ENCODE results near the gene CDYL2. TPM values are rescaled to one million over a fixed set of nuclear protein-coding genes. Genes with fewer than 3 reads are reported as not detected.

Gene CDYL2
- total RNA-seq, 2 experiments from 2014 or later: 54.6 to 60.2 TPM

DNA sequence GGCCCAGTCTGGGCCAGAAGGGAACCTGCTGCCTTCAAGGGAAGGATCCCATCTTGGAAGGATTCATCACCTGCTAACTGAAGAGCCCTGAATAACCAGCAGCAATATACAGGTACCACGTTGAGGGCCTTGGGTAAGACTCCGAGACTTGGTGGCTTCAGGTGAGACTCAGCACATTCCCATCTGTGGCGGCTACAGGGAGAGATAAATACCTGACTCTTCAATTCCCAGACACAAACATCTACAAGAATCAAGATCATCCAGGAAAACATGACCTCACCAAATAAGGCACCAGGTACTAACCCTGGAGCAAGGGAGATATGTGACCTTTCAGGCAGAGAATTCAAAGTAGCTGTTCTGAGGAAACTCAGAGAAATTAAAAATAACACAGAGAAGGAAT, 164.1 kb downstream of the CDYL2 start:
- ChIA-PET CTCF (no interaction called here), POLR2A (no interaction called here)
- H3K9me3 Mint-ChIP-seq: peaks cover 18% of the 10 kb centered on the region
- DNase-seq: no peak
- H3K36me3 Mint-ChIP-seq (ENCODE audit: low read depth): peaks cover 39% of the 10 kb centered on the region
- no peaks in the 10 kb centered on the region for H3K27me3 Mint-ChIP-seq
- H3K4me1 Mint-ChIP-seq: peaks cover 4% of the 10 kb centered on the region
- no peak overlapping the region for H3K27ac Mint-ChIP-seq
- H3K4me3 Mint-ChIP-seq: no peak overlapping the region

DNA sequence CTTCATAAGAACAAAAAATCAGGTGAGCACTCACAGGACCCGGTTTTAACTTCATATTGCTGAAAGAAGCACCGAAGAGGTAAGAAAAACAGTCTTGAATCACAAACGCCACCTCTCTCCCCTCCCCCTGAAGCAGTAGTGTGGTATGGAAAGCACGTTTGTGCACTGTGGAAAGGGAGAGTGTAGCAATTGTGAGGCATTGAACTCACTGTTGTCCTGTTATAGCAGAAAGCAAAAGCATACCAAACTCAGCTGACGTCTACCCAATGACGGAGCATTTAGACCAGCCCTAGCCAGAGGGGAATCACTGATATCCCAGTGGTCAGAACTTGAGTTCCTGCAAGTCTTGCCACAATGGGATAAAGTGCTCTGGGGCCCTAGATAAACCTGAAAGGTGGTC, 164.8 kb downstream of the CDYL2 start:
- CTCF ChIA-PET: no interaction called here
- Mint-ChIP-seq H3K36me3 (ENCODE audit: low read depth) (peaks cover 41% of the 10 kb centered on the region), H3K27me3 (no peaks in the 10 kb centered on the region), H3K4me3 (no peak overlapping the region), H3K4me1 (peaks cover 4% of the 10 kb centered on the region), H3K9me3 (peaks cover 24% of the 10 kb centered on the region), H3K27ac (no peak overlapping the region)
- no peak for DNase-seq
- POLR2A ChIA-PET: no interaction called here

DNA sequence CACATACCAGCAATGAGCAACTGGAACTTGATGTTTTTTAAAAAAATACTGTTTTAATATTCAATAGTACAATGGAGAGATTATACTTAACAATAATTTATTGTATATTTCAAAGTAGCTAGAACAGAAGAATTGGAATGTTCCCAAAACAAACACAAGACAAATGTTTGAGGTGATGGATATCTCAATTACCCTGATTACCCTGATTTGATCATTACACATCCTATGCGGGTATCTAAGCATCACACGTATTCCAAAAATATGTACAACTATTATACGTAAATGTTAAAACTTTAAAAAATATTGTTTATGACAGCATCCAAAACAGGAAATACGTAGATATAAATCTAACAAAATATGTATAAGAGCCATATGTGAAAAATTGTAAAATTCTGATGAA, 166.8 kb downstream of the CDYL2 start:
- no peak overlapping the region for H3K4me3 Mint-ChIP-seq
- CTCF ChIA-PET: no interaction called here

DNA sequence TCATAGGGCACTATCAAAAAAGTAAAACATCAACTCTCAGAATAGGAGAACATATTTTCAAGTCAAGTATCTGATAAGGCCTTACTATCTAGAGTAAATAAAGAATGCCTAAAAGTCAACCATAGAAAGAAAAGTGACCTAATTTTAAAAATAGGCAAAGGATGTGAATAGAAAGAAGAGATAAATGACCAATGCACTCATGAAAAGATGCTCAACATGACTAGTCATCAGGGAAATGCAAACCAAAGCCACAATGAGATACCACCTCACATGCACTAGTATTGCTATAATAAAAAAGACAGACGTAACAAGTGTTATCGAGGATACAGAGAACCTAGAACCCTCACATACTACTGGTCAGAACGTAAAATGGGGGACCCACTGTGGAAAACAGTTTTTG, 172.8 kb downstream of the CDYL2 start:
- Mint-ChIP-seq H3K36me3 (ENCODE audit: low read depth) (peaks cover 75% of the 10 kb centered on the region), H3K27me3 (no peaks in the 10 kb centered on the region), H3K9me3 (peaks cover 26% of the 10 kb centered on the region), H3K27ac (no peak overlapping the region), H3K4me1 (peaks cover 8% of the 10 kb centered on the region), H3K4me3 (no peak overlapping the region)
- ChIA-PET POLR2A (no interaction called here), CTCF (no interaction called here)
- no peak for DNase-seq

More for the DNA sequence above, 166.8 kb downstream of the CDYL2 start:
- no peak for DNase-seq
- POLR2A ChIA-PET: interaction anchor here (0.5 kb wide), 1 partner anchor 222 kb away, joined by 4 read pairs; no protein-coding TSS in a partner anchor
- no peaks in the 10 kb centered on the region for H3K27me3 Mint-ChIP-seq
- H3K36me3 Mint-ChIP-seq (ENCODE audit: low read depth): peaks cover 39% of the 10 kb centered on the region
- H3K4me1 Mint-ChIP-seq: no peaks in the 10 kb centered on the region
- H3K27ac Mint-ChIP-seq: no peak overlapping the region
- H3K9me3 Mint-ChIP-seq: peaks cover 15% of the 10 kb centered on the region

DNA sequence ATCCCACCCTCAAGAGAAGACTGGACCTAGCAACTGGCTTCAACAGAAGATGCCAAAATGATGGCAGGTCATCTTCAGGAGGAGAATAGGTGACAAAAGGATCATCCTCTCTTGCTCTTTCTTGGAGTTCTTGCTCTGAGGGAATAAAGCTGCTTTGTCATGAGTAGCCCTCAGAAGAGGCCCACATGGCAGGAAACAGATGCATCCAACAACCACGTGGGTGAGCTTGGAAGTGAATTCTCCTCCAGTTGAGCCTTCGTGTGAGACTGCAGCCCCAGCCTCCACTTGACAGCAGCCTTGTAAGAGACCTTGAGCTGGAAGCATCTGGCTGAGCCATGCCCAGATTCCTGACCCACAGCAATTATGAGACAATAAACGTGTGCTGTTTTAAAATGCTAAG, 176.1 kb downstream of the CDYL2 start:
- peaks cover 11% of the 10 kb centered on the region for H3K4me1 Mint-ChIP-seq
- CTCF ChIA-PET: no interaction called here
- no peaks in the 10 kb centered on the region for H3K27me3 Mint-ChIP-seq
- peaks cover 78% of the 10 kb centered on the region for H3K36me3 Mint-ChIP-seq (ENCODE audit: low read depth)
- no peak for DNase-seq
- H3K4me3 Mint-ChIP-seq: no peak overlapping the region
- peaks cover 15% of the 10 kb centered on the region for H3K9me3 Mint-ChIP-seq
- no peak overlapping the region for H3K27ac Mint-ChIP-seq
- POLR2A ChIA-PET: no interaction called here

DNA sequence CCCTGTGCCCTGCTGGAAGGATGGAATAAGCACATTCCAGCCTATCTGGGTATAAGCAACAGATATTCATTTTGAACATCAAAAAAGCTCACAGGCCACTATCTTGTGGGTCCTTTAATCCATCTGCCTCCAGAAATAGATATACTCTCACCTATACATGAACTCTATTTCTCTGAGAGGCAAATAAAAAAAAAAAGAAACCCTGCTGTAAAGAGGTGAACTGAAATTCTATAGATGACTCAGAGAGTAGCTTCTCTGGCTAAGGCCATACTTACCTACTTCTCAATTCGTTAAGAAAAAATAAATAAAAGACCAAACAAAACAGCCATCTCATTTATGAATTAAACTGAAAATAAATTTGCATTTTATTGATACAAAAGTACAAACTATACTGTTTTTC, 177.3 kb downstream of the CDYL2 start:
- Mint-ChIP-seq H3K36me3 (ENCODE audit: low read depth) (peaks cover 69% of the 10 kb centered on the region), H3K27me3 (no peaks in the 10 kb centered on the region), H3K27ac (no peak overlapping the region), H3K4me1 (peaks cover 11% of the 10 kb centered on the region), H3K9me3 (peaks cover 15% of the 10 kb centered on the region), H3K4me3 (no peak overlapping the region)
- CTCF ChIA-PET: no interaction called here
- DNase-seq: no peak
- POLR2A ChIA-PET: no interaction called here

DNA sequence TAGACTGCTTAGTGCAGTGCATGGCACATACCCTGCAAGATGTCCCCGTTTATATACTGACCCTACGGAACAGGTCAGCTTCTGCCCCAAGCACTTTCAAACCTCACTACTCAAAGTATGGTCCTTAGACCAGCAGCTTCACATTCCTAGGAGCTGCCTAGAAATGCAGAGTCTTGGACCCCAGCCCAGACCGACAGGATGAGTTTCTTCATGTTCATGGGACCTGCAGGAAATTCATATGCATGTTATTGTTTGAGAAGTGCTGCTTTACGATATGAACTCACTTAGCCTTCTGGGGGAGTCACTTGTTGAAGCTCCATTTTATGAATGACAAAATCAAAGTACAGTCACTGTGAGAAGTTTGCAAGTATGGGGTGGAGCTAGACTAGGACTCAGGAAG, 181.0 kb downstream of the CDYL2 start:
- Mint-ChIP-seq H3K27ac (no peak overlapping the region), H3K4me3 (no peak overlapping the region), H3K4me1 (peaks cover 11% of the 10 kb centered on the region), H3K36me3 (ENCODE audit: low read depth) (peaks cover 42% of the 10 kb centered on the region), H3K27me3 (no peaks in the 10 kb centered on the region), H3K9me3 (peaks cover 9% of the 10 kb centered on the region)
- no peak for DNase-seq
- POLR2A ChIA-PET: interaction anchor here (1.2 kb wide), 1 partner anchor 43 kb away, joined by 4 read pairs; no protein-coding TSS in a partner anchor
- CTCF ChIA-PET: interaction anchor here (1.0 to 1.3 kb wide), 2 partner anchors 15 to 97 kb away, joined by 3 read pairs; no protein-coding TSS in a partner anchor

DNA sequence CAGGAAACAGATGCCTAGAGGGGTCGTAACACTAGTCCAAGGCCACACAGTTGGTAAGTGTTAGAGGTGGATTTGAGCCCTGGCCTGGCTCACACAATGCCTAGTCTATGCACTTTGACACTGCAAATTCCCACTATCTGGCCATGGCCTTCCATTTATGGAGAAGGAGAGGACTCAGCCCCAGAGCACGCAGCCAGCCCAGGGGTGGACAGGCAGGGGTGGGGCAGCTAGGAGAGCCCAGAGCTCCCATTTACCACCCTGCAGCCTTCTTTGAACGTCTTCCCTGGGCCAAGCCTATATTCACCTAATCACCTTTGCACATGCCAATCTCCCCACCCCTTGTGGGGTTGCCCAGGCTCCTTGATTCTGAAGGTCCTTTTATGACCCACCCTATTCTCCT, 182.4 kb downstream of the CDYL2 start:
- Mint-ChIP-seq H3K27me3 (no peaks in the 10 kb centered on the region), H3K4me1 (peaks cover 3% of the 10 kb centered on the region), H3K36me3 (ENCODE audit: low read depth) (peaks cover 36% of the 10 kb centered on the region), H3K27ac (no peak overlapping the region), H3K4me3 (no peak overlapping the region), H3K9me3 (peaks cover 4% of the 10 kb centered on the region)
- CTCF ChIA-PET: no interaction called here
- POLR2A ChIA-PET: no interaction called here
- DNase-seq: no peak

DNA sequence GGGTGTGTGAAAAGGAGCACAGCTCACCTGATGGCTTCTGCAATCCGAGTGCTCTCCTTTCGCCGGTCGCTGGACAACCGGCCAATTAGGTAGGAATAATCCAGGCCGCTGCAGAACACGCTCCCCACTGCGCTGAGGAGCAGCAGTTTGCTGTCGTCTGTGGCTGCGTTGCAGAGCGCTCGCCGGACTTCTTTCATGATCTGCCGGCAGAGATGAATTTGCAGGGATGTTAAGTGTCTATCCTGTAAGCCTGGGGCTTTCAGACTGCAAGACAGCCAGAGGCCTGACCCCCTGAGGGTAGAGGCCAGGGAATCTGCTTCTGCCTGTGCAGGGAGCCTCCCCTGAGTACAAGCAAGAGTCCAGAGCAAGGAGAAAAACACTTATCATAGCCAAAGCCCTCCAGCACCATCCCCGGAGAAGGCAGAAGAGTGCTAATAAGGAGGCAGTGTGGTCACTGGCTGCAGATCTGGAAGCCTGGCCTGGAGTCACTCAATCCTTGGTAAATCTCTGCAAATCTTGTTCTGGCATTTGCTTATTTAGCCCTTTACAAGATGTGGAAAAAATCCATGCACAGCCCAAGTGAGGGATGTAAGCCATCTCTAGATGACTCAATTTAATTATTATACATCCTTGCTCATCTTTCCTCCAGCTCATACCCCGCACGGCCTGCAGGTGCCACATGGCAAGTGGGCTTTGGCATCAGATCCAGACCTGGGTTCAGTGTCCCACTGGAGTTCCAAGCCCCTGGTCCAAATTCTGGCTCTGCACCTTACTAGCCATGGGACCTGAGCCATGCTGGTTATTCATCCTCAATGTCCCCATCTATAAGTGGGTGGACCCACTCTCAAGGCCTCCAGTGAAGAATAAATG, 183.4 kb downstream of the CDYL2 start:
- H3K36me3 Mint-ChIP-seq (ENCODE audit: low read depth): peaks cover 39% of the 10 kb centered on the region

DNA sequence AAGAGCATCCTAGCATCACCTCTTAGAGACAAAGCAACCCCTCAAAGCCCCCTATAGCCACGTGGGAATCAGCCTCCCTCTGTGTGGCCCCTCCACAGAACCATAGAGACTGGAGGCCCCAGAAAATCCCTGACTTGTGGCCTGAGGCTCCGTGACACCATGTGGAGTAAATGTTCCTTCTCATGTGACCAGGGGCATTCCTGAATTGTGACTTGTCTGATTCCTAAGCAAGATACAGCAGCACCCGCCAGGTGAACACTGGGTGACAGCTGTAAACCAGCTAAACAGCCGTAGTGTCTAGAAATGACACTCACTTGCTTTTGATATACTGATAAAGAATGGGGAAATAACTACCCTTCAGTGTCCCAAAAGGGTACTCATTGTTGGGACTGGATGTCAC, 184.6 kb downstream of the CDYL2 start:
- peaks cover 45% of the 10 kb centered on the region for H3K36me3 Mint-ChIP-seq (ENCODE audit: low read depth)
- H3K4me3 Mint-ChIP-seq: no peak overlapping the region
- ChIA-PET CTCF (no interaction called here), POLR2A (no interaction called here)
- H3K27me3 Mint-ChIP-seq: no peaks in the 10 kb centered on the region
- H3K27ac Mint-ChIP-seq: no peak overlapping the region
- DNase-seq: no peak
- peaks cover 10% of the 10 kb centered on the region for H3K9me3 Mint-ChIP-seq
- H3K4me1 Mint-ChIP-seq: no peaks in the 10 kb centered on the region

More for the DNA sequence above, 183.4 kb downstream of the CDYL2 start:
- no peak for DNase-seq
- Mint-ChIP-seq H3K4me1 (no peaks in the 10 kb centered on the region), H3K9me3 (peaks cover 6% of the 10 kb centered on the region), H3K4me3 (no peak overlapping the region), H3K27me3 (no peaks in the 10 kb centered on the region), H3K27ac (no peak overlapping the region)
- ChIA-PET POLR2A (no interaction called here), CTCF (no interaction called here)

DNA sequence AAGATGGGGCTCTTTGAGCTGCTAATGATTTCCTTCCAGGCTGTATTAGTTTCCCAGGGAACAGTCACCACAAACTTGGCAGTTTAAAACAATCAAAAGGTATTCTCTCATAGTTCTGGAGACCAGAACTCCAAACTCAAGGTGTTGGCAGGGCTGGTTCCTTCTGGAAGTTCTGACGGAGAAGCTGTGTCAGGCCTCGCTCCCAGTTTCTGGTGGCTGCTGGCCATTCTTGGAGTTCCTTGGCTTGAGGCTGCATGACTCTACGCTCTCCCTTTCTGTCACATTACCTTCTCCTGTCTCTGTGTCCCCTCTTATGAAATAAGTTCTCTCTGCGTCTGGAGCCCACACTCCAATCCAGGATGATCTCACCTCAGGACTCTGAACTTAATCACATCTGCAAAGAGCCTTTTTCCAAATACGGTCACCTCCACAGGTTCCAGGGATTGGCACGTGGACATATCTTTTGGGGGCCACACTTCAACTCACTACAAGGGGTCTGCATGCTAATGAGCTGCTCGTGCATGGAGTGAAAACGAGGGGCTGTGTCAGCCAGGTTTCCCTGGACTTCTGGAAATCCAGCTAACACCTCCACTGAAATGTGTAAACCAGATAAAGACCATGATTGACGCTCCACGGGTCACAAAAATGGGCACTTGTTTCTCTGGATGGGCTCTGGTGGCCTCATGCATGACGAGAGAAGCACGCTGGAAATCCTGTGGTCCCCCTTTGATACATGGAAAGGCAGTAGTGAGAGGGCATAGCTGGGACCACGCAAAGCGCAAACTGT, 185.3 kb downstream of the CDYL2 start:
- Mint-ChIP-seq H3K9me3 (peaks cover 8% of the 10 kb centered on the region), H3K4me3 (no peak overlapping the region), H3K4me1 (no peaks in the 10 kb centered on the region), H3K36me3 (ENCODE audit: low read depth) (peaks cover 40% of the 10 kb centered on the region), H3K27ac (no peak overlapping the region), H3K27me3 (no peaks in the 10 kb centered on the region)
- ChIA-PET CTCF (no interaction called here), POLR2A (interaction anchor here (0.7 kb wide), 1 partner anchor 10 kb away, joined by 3 read pairs; no protein-coding TSS in a partner anchor)
- DNase-seq: no peak

DNA sequence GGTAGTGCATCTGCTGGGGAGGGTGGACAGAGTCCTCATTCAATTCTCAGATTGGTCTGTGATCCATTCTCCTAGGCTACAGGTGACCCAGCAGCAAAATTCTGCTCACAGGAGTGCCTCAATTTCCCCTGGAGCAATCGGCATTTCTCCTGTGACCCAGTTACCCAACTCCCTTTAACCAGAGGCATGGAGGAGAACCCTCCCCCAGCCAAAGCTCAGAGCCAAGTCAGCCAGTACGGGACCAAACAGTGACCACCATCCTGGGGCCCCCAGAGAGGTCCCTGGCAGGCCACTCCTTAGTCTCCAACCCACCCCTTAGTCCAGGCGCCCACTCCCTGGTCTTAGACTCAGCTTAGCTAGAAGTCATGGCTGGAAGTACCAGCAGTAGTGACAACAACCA, 188.0 kb downstream of the CDYL2 start:
- Mint-ChIP-seq H3K27me3 (no peaks in the 10 kb centered on the region), H3K36me3 (ENCODE audit: low read depth) (peaks cover 47% of the 10 kb centered on the region), H3K9me3 (peaks cover 11% of the 10 kb centered on the region), H3K27ac (no peak overlapping the region), H3K4me1 (no peaks in the 10 kb centered on the region), H3K4me3 (no peak overlapping the region)
- ChIA-PET CTCF (no interaction called here), POLR2A (no interaction called here)
- DNase-seq: no peak

DNA sequence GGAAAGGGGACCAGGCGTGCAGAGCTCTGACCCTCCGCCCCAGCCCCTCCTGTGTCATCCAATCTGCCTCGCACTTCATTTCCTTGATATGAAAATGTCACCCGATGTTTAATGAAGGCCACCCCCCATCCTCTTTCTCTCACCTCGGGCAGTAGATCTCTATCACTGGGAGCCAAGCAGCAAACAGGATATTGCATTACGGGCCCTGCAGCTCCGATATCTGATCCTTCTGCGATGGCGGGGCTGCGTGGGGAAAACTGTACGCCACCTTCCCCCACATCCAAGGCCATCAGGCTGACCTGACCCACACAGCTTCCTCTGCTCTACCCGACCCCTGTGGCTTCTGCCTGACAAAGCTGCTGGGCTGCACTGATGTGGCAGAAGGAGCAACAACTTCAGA, 188.7 kb downstream of the CDYL2 start:
- no peak overlapping the region for H3K4me3 Mint-ChIP-seq
- ChIA-PET POLR2A (no interaction called here), CTCF (no interaction called here)
- no peak overlapping the region for H3K27ac Mint-ChIP-seq
- H3K9me3 Mint-ChIP-seq: peaks cover 11% of the 10 kb centered on the region
- no peaks in the 10 kb centered on the region for H3K4me1 Mint-ChIP-seq
- no peak for DNase-seq
- peaks cover 53% of the 10 kb centered on the region for H3K36me3 Mint-ChIP-seq (ENCODE audit: low read depth)
- H3K27me3 Mint-ChIP-seq: no peaks in the 10 kb centered on the region

All from activated CD4-positive, alpha-beta memory T cell treated with anti-CD3 and anti-CD28 coated beads, Interleukin-2, amount 10 ng/mL, durations not matched to agents 7 days and 5 days (primary cell).